Endothelial cell of umbilical vein (primary cell): ENCODE data around the gene PGBD5. TPM values are rescaled to one million over a fixed set of nuclear protein-coding genes. Genes with fewer than 3 reads are reported as not detected.

Source experiments
- BruUV-seq: library from RNA; stranded (reverse); fragments of 400-500 nt; replicated peaks from 2 replicates; lab custom pipeline; 2021; lab: Mats Ljungman, UMichigan
- CTCF ChIA-PET: fragments of 300-600, 350-600 bp; sonication (Branson Sonifier 250); formaldehyde crosslinking; loops from one replicate; lab custom pipeline; 2021; ENCODE audit warnings: antibody characterized with exemption, inconsistent platforms; lab: Charles Lee
- POLR2A ChIA-PET: fragments of 300-600, 350-600 bp; sonication (Branson Sonifier 250); formaldehyde crosslinking; loops from one replicate; lab custom pipeline; 2021; ENCODE audit warnings: antibody characterized with exemption, inconsistent platforms; lab: Charles Lee
- DNase-seq: peaks from one replicate; pipeline ENCODE4 v3.0.0-alpha.2; 2011; ENCODE audit warnings: low read depth, low spot score
- FAIRE-seq: peaks from 2 replicates; lab custom pipeline; 2011; peaks lifted over from hg19 to GRCh38; lab: Jason Lieb, UNC
- H2AFZ ChIP-seq: 2 replicates; pipeline ENCODE4 v1.6.0; 2012; ENCODE audit warnings: low read depth, low read length, control low read depth, inconsistent platforms
- H3K27ac ChIP-seq: 2 replicates; pipeline ENCODE4 v1.5.1; 2011; ENCODE audit warnings: low read depth, mild to moderate bottlenecking, control low read depth, low read length, moderate library complexity; ENCODE audit not compliant: insufficient read depth
- H3K27me3 ChIP-seq, 2 experiments: 2 replicates each; pipeline versions ENCODE4 v1.6.0 to v1.6.1; 2011; ENCODE audit warnings: low read length in 2 of 2, mixed read lengths in 1 of 2; ENCODE audit not compliant: control insufficient read depth in 2 of 2, insufficient read depth in 2 of 2
- H3K36me3 ChIP-seq, 2 experiments: 2 replicates in 1 of 2; 3 replicates in 1 of 2; pipeline ENCODE4 v1.5.1; 2011; ENCODE audit warnings: low read length in 2 of 2, mild to moderate bottlenecking in 1 of 2, moderate library complexity in 1 of 2; ENCODE audit not compliant: control insufficient read depth in 2 of 2, insufficient read depth in 2 of 2; ENCODE audit errors: extremely low read depth in 1 of 2
- H3K4me1 ChIP-seq: 3 replicates; pipeline ENCODE4 v1.5.1; 2011; ENCODE audit warnings: mild to moderate bottlenecking, low read length; ENCODE audit not compliant: control insufficient read depth, insufficient read depth; ENCODE audit errors: extremely low read depth
- H3K4me2 ChIP-seq: 2 replicates; pipeline ENCODE4 v1.6.1; 2011; ENCODE audit warnings: low read length, control low read depth, mixed read lengths; ENCODE audit not compliant: insufficient read depth
- H3K4me3 ChIP-seq, 3 experiments: fragments of 200-600 bp in 1 of 3; sonication (generic), shearing (Covaris generic) in 1 of 3; replicated peaks in 1 of 3; 2 replicates each; pipeline ENCODE4 v1.5.1; 2011 to 2016; ENCODE audit warnings: control low read depth in 3 of 3, low read length in 3 of 3, mild to moderate bottlenecking in 2 of 3, inconsistent platforms in 1 of 3, low read depth in 1 of 3, moderate library complexity in 1 of 3; ENCODE audit not compliant: insufficient read depth in 1 of 3
- H3K79me2 ChIP-seq: 2 replicates; pipeline ENCODE4 v1.6.0; 2012; ENCODE audit warnings: low read length, inconsistent platforms; ENCODE audit not compliant: control insufficient read depth, insufficient read depth
- H3K9ac ChIP-seq: replicated peaks from 2 replicates; pipeline ENCODE3; 2011; ENCODE audit warnings: low read length, control low read depth; ENCODE audit not compliant: insufficient read depth; ENCODE audit errors: extremely low read depth
- H3K9me1 ChIP-seq: replicated peaks from 3 replicates; pipeline ENCODE4 v1.6.0; 2011; ENCODE audit warnings: mild to moderate bottlenecking, low read length; ENCODE audit not compliant: control insufficient read depth, insufficient read depth; ENCODE audit errors: extremely low read depth
- H3K9me3 ChIP-seq: replicated peaks from 2 replicates; pipeline ENCODE4 v1.5.1; 2012; ENCODE audit warnings: low read length, inconsistent platforms; ENCODE audit not compliant: control insufficient read depth, insufficient read depth
- H4K20me1 ChIP-seq: replicated peaks from 2 replicates; pipeline ENCODE3; 2011; ENCODE audit warnings: mild to moderate bottlenecking, low read length; ENCODE audit not compliant: control insufficient read depth, insufficient read depth; ENCODE audit errors: extremely low read depth
- EZH2 ChIP-seq: IDR thresholded peaks from 2 replicates; pipeline ENCODE4 v1.6.1; 2012; ENCODE audit warnings: borderline replicate concordance, low read depth, mild to moderate bottlenecking, moderate library complexity, low read length, inconsistent platforms; ENCODE audit not compliant: severe bottlenecking
- FOS ChIP-seq: IDR thresholded peaks from 2 replicates; pipeline ENCODE4 v1.6.1; 2011; ENCODE audit warnings: mild to moderate bottlenecking, low read length, moderate library complexity, borderline replicate concordance; ENCODE audit not compliant: insufficient read depth
- JUN ChIP-seq: IDR thresholded peaks from 2 replicates; pipeline ENCODE4 v1.6.1; 2011; ENCODE audit warnings: borderline replicate concordance, low read depth; ENCODE audit not compliant: insufficient read length, insufficient read depth
- MAX ChIP-seq: IDR thresholded peaks from 2 replicates; pipeline ENCODE4 v1.6.1; 2011; ENCODE audit not compliant: insufficient read depth, insufficient read length
- MYC ChIP-seq: IDR thresholded peaks from one replicate; pipeline ENCODE4 v1.6.1; 2011; ENCODE audit warnings: mild to moderate bottlenecking, low read depth, low read length
- dilution Hi-C: fragments of 300-500 bp; cut with MboI; formaldehyde crosslinking; loops from one replicate; pipeline ENCODE4 v1.15.0; 2019; ENCODE audit warnings: low sequenced_read_pairs; ENCODE audit not compliant: extremely low pct_ligation_motif_present
- intact Hi-C: fragments of 100-400 bp; cut with micrococcal nuclease; formaldehyde crosslinking; loops from one replicate; pipeline ENCODE4 v1.10.0; 2022
- polyA plus RNA-seq, 4 experiments: library from polyadenylated mRNA; depleted of rRNA in 3 of 4; stranded (reverse) in 3 of 4; unstranded in 1 of 4; fragments of >200 nt; gene quantifications; 2 replicates each; pipeline versions ENCODE4 v1.2.1 to v1.2.3, GENCODE V29; 2011 to 2012; ENCODE audit warnings: missing spikeins in 1 of 4
- total RNA-seq: library from RNA; stranded (reverse); gene quantifications from 2 replicates; pipeline ENCODE4 v1.2.3, GENCODE V29; 2021

PGBD5 gene
- total and polyA plus RNA-seq, 2 donors (not counting 3 experiments of a cell fraction or from before 2014, with no cell fraction given): 0.03 TPM; not detected in 1

- no peaks in the 10 kb centered on the region for H3K9me1 ChIP-seq
- no peaks in the 10 kb centered on the region for H3K9me3 ChIP-seq
- POLR2A ChIA-PET: no interaction called here
- DNase-seq (no peak), FAIRE-seq (no peak)
- H3K9ac ChIP-seq: no peak overlapping the region
- H3K27me3 ChIP-seq: no peaks in the 10 kb centered on the region
- no peak overlapping the region for H3K27ac ChIP-seq
- intact Hi-C loops (no loop called here), dilution Hi-C loops (no loop called here)
- H3K36me3 ChIP-seq: no peaks in the 10 kb centered on the region
- H2AFZ ChIP-seq: no peak overlapping the region
- CTCF ChIA-PET: no interaction called here
- no peaks in the 10 kb centered on the region for H3K4me1 ChIP-seq
- H4K20me1 ChIP-seq: no peaks in the 10 kb centered on the region
- no peak for TF ChIP-seq EZH2
- BruUV-seq: no TSS peak
- no peak overlapping the region for H3K4me2 ChIP-seq
- no peaks in the 10 kb centered on the region for H3K79me2 ChIP-seq
- no peak overlapping the region for H3K4me3 ChIP-seq
Measured at GRCh38 chr1:230333590-230334446, 92.3 kb downstream of the PGBD5 start.

DNA sequence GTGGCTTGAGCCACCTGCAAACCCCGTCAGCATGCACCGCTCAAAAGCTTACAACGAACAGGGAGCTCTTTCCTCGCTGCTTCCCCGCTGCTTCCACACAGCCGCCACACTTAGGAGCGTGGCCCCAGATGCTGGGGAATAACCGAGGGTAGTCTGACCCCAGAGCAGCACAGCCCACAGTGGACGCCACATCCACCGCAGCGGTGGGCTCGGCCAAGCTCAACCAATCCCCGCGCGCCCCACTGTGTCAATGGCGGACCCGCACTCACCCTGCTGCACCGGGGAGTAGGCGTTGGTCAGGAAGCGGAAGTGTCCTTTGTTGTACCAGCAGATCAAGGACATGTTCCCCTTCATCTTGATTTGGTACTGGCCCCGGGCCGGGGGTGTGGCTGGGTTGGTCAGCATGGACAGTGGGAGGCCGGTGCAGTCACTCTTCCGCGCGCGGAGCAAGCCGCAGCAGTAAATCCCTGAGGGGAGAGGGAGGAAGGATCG lies 93.5 kb downstream of the PGBD5 start:
- DNase-seq (no peak), FAIRE-seq (no peak)
- Histone ChIP-seq H2AFZ (no peak overlapping the region), H3K4me2 (no peak overlapping the region), H3K9ac (no peak overlapping the region), H3K9me3 (no peaks in the 10 kb centered on the region), H3K79me2 (no peaks in the 10 kb centered on the region), H3K9me1 (no peaks in the 10 kb centered on the region), H3K27ac (no peak overlapping the region), H3K27me3 (no peaks in the 10 kb centered on the region), H3K4me3 (no peak overlapping the region), H3K36me3 (no peaks in the 10 kb centered on the region), H4K20me1 (no peaks in the 10 kb centered on the region), H3K4me1 (no peaks in the 10 kb centered on the region)
- POLR2A ChIA-PET: no interaction called here
- dilution Hi-C loops (no loop called here), intact Hi-C loops (no loop called here)
- TF ChIP-seq EZH2: no peak
- TF ChIP-seq FOS: no peak
- no peak for TF ChIP-seq MYC
- TF ChIP-seq MAX: no peak
- TF ChIP-seq JUN: no peak
- CTCF ChIA-PET: no interaction called here
- no TSS peak for BruUV-seq
